ENCODE data around the gene SEMA3A. TPM values are rescaled to one million over a fixed set of nuclear protein-coding genes. Genes with fewer than 3 reads are reported as not detected.

The SEMA3A gene
- total RNA-seq, 1 experiment from 2014 or later, result 20.2 TPM

DNA sequence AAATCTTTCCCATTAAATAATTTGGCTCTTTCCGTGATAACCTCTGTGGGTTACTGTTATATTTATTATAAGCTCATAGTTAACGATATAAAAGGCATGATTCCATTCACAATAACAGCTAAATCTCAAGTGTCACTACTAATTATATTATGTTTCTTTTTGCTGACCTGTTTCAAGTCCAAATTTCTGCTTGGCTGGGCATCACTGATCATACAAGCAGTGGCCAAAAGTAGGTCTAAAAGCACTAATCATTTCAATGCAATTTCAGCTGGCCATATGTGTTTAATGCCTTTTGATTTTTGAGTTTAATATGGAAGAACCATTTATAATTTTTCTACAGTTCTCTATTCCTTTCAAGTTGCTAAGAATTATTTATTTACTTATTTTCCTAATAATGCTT lies 110.7 kb downstream of the SEMA3A start:
- no peak for TF ChIP-seq CTCF (IDR thresholded peaks at IDR 0.05; ENCODE audit: unreplicated experiment)
- no peaks in the 10 kb centered on the region for H3K27me3 Mint-ChIP-seq (ENCODE audit: unreplicated experiment)
- H3K4me3 Mint-ChIP-seq (ENCODE audit: low read depth, unreplicated experiment), result no peak overlapping the region
- no peaks in the 10 kb centered on the region for H3K36me3 Mint-ChIP-seq (ENCODE audit: insufficient read depth, unreplicated experiment)
- H3K4me1 Mint-ChIP-seq (ENCODE audit: low read depth, unreplicated experiment), result peaks cover 10% of the 10 kb centered on the region
- CTCF ChIA-PET, result no interaction called here
- intact Hi-C loops (cut with micrococcal nuclease; ENCODE audit: unreplicated experiment), result no loop called here
- no TSS peak for BruUV-seq (replicated peaks)
- no peaks in the 10 kb centered on the region for H3K9me3 Mint-ChIP-seq (ENCODE audit: low read depth, unreplicated experiment)
- DNase-seq, result no peak
- H3K27ac Mint-ChIP-seq (ENCODE audit: unreplicated experiment), result no peak overlapping the region

DNA sequence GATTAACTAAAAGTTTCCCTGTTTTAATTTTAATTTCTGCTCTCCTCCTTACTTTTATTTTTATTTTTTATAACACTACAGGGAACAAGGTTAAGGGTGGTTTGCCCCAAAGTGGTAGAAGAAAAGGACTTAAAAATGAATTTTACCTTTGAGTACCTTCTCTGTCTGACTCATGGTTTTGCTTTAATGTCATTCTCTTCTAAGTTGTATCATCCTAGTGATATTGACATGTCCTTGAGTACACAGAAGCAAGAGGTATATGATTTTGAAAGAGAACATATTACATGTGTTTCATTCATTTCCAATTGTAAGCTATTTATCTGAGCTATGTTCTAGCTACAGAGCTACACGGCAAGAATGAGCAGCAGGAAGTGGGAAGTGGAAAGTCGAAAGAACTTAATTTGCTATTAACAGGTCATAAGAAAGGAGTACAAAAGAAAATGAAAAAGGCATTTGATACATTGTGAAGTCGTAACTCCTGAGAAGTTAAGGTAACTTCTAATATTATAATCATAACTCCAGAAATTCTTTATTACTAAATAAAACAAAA lies 112.5 kb downstream of the SEMA3A start:
- no peaks in the 10 kb centered on the region for H3K36me3 Mint-ChIP-seq (ENCODE audit: insufficient read depth, unreplicated experiment)
- intact Hi-C loops (cut with micrococcal nuclease; ENCODE audit: unreplicated experiment), result no loop called here
- TF ChIP-seq CTCF (IDR thresholded peaks at IDR 0.05; ENCODE audit: unreplicated experiment), result no peak
- H3K27ac Mint-ChIP-seq (ENCODE audit: unreplicated experiment), result no peak overlapping the region
- H3K27me3 Mint-ChIP-seq (ENCODE audit: unreplicated experiment), result no peaks in the 10 kb centered on the region
- no peak overlapping the region for H3K4me3 Mint-ChIP-seq (ENCODE audit: low read depth, unreplicated experiment)
- CTCF ChIA-PET, result interaction anchor here (0.6 kb wide), 1 partner anchor 21 kb away, joined by 5 read pairs; no protein-coding TSS in a partner anchor
- no TSS peak for BruUV-seq (replicated peaks)
- H3K4me1 Mint-ChIP-seq (ENCODE audit: low read depth, unreplicated experiment), result peaks cover 10% of the 10 kb centered on the region
- DNase-seq, result no peak
- H3K9me3 Mint-ChIP-seq (ENCODE audit: low read depth, unreplicated experiment), result no peaks in the 10 kb centered on the region

DNA sequence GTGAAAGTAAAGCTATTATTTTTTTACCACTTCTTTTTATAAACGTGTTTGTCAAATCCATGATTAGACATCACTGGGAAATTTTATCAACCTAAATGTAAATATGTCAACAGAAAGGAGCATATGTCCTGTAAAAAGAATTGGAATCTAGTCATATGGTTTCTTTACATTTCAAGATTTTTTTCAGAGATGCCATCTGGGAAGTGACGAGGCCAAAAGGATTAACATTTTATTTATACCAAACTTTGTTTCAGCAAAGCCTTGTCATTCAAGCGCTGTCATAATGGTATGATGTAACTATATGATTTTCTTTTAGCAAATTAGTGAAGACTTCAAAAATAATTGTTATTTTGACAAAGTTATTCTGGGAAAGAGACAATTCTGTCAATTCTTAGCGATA lies 117.3 kb downstream of the SEMA3A start:
- intact Hi-C loops (cut with micrococcal nuclease; ENCODE audit: unreplicated experiment), result no loop called here
- Mint-ChIP-seq H3K27ac (ENCODE audit: unreplicated experiment) (no peak overlapping the region), H3K4me3 (ENCODE audit: low read depth, unreplicated experiment) (no peak overlapping the region), H3K4me1 (ENCODE audit: low read depth, unreplicated experiment) (peaks cover 10% of the 10 kb centered on the region), H3K36me3 (ENCODE audit: insufficient read depth, unreplicated experiment) (no peaks in the 10 kb centered on the region), H3K27me3 (ENCODE audit: unreplicated experiment) (no peaks in the 10 kb centered on the region), H3K9me3 (ENCODE audit: low read depth, unreplicated experiment) (no peaks in the 10 kb centered on the region)
- no TSS peak for BruUV-seq (replicated peaks)
- no peak for DNase-seq
- TF ChIP-seq CTCF (IDR thresholded peaks at IDR 0.05; ENCODE audit: unreplicated experiment), result no peak
- CTCF ChIA-PET, result no interaction called here

DNA sequence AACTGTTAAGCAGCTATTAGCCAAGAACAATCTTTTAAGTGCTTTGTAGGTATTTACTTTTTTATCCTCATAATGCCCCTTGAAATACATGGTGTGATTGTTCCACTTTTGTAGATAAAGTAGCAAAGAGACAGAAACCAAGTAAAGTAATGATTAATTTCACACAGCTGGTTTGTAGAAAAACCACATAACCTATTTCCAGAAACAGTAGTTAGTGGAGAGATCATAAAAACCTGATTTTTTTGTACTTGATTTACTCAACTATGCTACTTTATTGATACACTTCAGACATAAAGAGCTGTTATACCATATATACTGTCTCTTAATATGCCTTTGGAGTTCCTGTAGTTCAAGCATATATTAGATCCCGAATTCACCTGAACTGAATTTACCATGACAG lies 118.4 kb downstream of the SEMA3A start:
- DNase-seq, result no peak
- no peak overlapping the region for H3K27ac Mint-ChIP-seq (ENCODE audit: unreplicated experiment)
- TF ChIP-seq CTCF (IDR thresholded peaks at IDR 0.05; ENCODE audit: unreplicated experiment), result no peak
- no TSS peak for BruUV-seq (replicated peaks)
- no peaks in the 10 kb centered on the region for H3K27me3 Mint-ChIP-seq (ENCODE audit: unreplicated experiment)
- CTCF ChIA-PET, result interaction anchor here (0.6 kb wide), 1 partner anchor 23 kb away, joined by 3 read pairs; no protein-coding TSS in a partner anchor
- intact Hi-C loops (cut with micrococcal nuclease; ENCODE audit: unreplicated experiment), result no loop called here
- no peaks in the 10 kb centered on the region for H3K9me3 Mint-ChIP-seq (ENCODE audit: low read depth, unreplicated experiment)
- H3K4me1 Mint-ChIP-seq (ENCODE audit: low read depth, unreplicated experiment), result peaks cover 11% of the 10 kb centered on the region
- H3K36me3 Mint-ChIP-seq (ENCODE audit: insufficient read depth, unreplicated experiment), result no peaks in the 10 kb centered on the region
- no peak overlapping the region for H3K4me3 Mint-ChIP-seq (ENCODE audit: low read depth, unreplicated experiment)

Data from Calu3 (cell line).